ENCODE data around the gene PLXNB1.
"Not testable (repeated sequence)": the region's sequence is repeated elsewhere in the genome, so short reads cannot be mapped to it uniquely, and the experiment has no call there.

Gene PLXNB1

GRCh38 chr3:48407542-48408099 lies 22.3 kb downstream of the PLXNB1 start:
- Histone ChIP-seq H3K4me1 (ENCODE audit: control insufficient read depth, insufficient read depth, low read length) (peaks cover 11% of the 10 kb centered on the region), H3K27me3 (ENCODE audit: control insufficient read depth, insufficient read depth, low read length) (no peaks in the 10 kb centered on the region), H3K9ac (ENCODE audit: low read depth, low read length) (no peak overlapping the region), H3K4me3 (ENCODE audit: low read length) (no peak overlapping the region), H3K4me2 (ENCODE audit: low read length) (no peak overlapping the region), H3K36me3 (ENCODE audit: insufficient read depth, low read length) (peaks cover 49% of the 10 kb centered on the region), H3K9me3 (replicated peaks; ENCODE audit: low read length) (no peaks in the 10 kb centered on the region)

DNA sequence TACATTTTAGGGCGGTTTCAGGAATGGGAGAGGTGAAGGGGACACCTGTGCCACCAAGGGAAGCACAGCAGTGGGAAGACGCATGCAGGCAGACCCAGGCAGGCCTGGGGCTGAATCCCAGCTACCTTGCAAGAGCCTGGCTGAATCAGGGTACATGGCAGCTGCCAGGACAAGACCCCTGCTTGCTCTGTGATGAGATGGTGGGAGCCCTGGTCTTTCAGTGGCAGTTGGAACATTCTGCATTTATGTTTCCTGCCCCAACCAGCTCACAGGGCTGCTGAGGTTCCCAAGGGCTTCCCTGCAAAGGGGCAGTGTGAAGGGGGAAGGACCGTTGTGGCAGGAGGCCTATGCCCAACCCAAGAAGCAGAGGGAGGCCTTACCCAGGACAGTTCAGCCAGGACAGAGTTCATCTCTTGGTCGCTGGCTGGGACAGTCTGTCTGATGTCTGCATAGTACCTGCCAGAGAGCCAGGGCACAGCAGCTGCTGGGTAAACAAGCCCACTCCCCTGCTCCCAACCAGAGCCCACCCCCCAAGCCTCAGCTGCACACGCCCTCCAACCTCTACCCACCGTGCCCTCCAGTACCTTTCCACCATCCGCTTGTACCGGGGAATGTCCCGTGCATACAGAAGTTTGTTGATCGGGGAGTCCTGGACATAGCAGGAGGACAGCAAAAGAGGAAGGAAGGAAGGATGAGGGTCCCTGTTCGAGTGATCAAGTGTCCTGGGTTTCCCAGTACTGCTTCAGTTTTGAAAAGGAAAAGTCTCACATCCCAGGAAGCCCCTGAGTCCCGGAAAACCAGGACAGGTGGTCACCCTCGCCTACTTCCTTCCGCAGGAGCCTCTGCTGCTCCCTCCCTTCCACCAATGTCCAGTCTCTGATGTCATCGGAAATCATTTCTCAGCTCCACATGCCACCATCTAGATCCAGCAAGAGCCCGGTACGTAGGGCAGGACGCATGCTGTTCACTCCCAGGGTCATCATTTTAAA lies 23.1 kb downstream of the PLXNB1 start:
- H3K4me3 ChIP-seq (ENCODE audit: low read length): no peak overlapping the region
- H3K36me3 ChIP-seq (ENCODE audit: insufficient read depth, low read length): peaks cover 41% of the 10 kb centered on the region
- no peaks in the 10 kb centered on the region for H3K27me3 ChIP-seq (ENCODE audit: control insufficient read depth, insufficient read depth, low read length)
- H3K4me1 ChIP-seq (ENCODE audit: control insufficient read depth, insufficient read depth, low read length): peaks cover 20% of the 10 kb centered on the region
- no peak overlapping the region for H3K9ac ChIP-seq (ENCODE audit: low read depth, low read length)
- no peak overlapping the region for H3K4me2 ChIP-seq (ENCODE audit: low read length)
- H3K9me3 ChIP-seq (replicated peaks; ENCODE audit: low read length): no peaks in the 10 kb centered on the region

- H3K9ac ChIP-seq (ENCODE audit: low read depth, low read length): no peak overlapping the region
- no peak overlapping the region for H3K4me3 ChIP-seq (ENCODE audit: low read length)
- peaks cover 38% of the 10 kb centered on the region for H3K36me3 ChIP-seq (ENCODE audit: insufficient read depth, low read length)
- H3K4me2 ChIP-seq (ENCODE audit: low read length): no peak overlapping the region
- H3K9me3 ChIP-seq (replicated peaks; ENCODE audit: low read length): no peaks in the 10 kb centered on the region
- no peaks in the 10 kb centered on the region for H3K27me3 ChIP-seq (ENCODE audit: control insufficient read depth, insufficient read depth, low read length)
- peaks cover 24% of the 10 kb centered on the region for H3K4me1 ChIP-seq (ENCODE audit: control insufficient read depth, insufficient read depth, low read length)
These were observed 23.9 kb downstream of the PLXNB1 start for GRCh38 chr3:48405971-48406370.

- Histone ChIP-seq H3K4me1 (ENCODE audit: control insufficient read depth, insufficient read depth, low read length) (peaks cover 24% of the 10 kb centered on the region), H3K36me3 (ENCODE audit: insufficient read depth, low read length) (peaks cover 38% of the 10 kb centered on the region), H3K9ac (ENCODE audit: low read depth, low read length) (no peak overlapping the region), H3K9me3 (replicated peaks; ENCODE audit: low read length) (no peaks in the 10 kb centered on the region), H3K4me2 (ENCODE audit: low read length) (no peak overlapping the region), H3K4me3 (ENCODE audit: low read length) (no peak overlapping the region), H3K27me3 (ENCODE audit: control insufficient read depth, insufficient read depth, low read length) (no peaks in the 10 kb centered on the region)
These were observed 24.5 kb downstream of the PLXNB1 start for GRCh38 chr3:48405343-48405881.

GRCh38 chr3:48404440-48405342 lies 25.2 kb downstream of the PLXNB1 start:
- Histone ChIP-seq H3K4me3 (ENCODE audit: low read length) (no peak overlapping the region), H3K27me3 (ENCODE audit: control insufficient read depth, insufficient read depth, low read length) (no peaks in the 10 kb centered on the region), H3K4me2 (ENCODE audit: low read length) (no peak overlapping the region), H3K4me1 (ENCODE audit: control insufficient read depth, insufficient read depth, low read length) (peaks cover 24% of the 10 kb centered on the region), H3K9me3 (replicated peaks; ENCODE audit: low read length) (no peaks in the 10 kb centered on the region), H3K36me3 (ENCODE audit: insufficient read depth, low read length) (peaks cover 31% of the 10 kb centered on the region), H3K9ac (ENCODE audit: low read depth, low read length) (no peak overlapping the region)

GRCh38 chr3:48403533-48404439 lies 26.1 kb downstream of the PLXNB1 start:
- H3K4me2 ChIP-seq (ENCODE audit: low read length): no peak overlapping the region
- no peak overlapping the region for H3K9ac ChIP-seq (ENCODE audit: low read depth, low read length)
- H3K9me3 ChIP-seq (replicated peaks; ENCODE audit: low read length): no peaks in the 10 kb centered on the region
- H3K4me3 ChIP-seq (ENCODE audit: low read length): no peak overlapping the region
- peaks cover 24% of the 10 kb centered on the region for H3K4me1 ChIP-seq (ENCODE audit: control insufficient read depth, insufficient read depth, low read length)
- H3K27me3 ChIP-seq (ENCODE audit: control insufficient read depth, insufficient read depth, low read length): peaks cover 4% of the 10 kb centered on the region
- peaks cover 25% of the 10 kb centered on the region for H3K36me3 ChIP-seq (ENCODE audit: insufficient read depth, low read length)

DNA sequence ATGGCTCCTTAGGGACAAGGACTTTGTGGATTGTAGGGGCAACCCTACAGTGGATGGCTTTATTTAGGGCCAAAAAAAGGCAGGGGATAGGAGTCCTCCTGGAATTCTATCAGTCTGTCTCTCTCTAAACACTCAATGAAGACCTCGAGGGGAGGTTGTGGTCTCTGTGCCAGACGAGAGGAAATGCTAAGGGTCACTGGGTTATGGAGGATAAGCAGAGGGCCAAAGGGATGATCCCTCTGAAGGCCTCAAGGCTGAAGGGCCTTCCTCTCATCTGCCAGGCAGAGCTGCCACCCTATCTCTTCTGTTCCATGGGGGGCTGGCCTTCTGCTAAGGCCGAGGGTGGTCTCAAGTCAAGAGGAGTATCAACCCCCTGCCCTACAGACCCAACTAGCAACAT lies 27.0 kb downstream of the PLXNB1 start:
- Histone ChIP-seq H3K4me2 (ENCODE audit: low read length) (no peak overlapping the region), H3K27me3 (ENCODE audit: control insufficient read depth, insufficient read depth, low read length) (peaks cover 4% of the 10 kb centered on the region), H3K4me1 (ENCODE audit: control insufficient read depth, insufficient read depth, low read length) (peaks cover 24% of the 10 kb centered on the region), H3K36me3 (ENCODE audit: insufficient read depth, low read length) (peaks cover 21% of the 10 kb centered on the region), H3K4me3 (ENCODE audit: low read length) (no peak overlapping the region), H3K9me3 (replicated peaks; ENCODE audit: low read length) (no peaks in the 10 kb centered on the region), H3K9ac (ENCODE audit: low read depth, low read length) (no peak overlapping the region)

DNA sequence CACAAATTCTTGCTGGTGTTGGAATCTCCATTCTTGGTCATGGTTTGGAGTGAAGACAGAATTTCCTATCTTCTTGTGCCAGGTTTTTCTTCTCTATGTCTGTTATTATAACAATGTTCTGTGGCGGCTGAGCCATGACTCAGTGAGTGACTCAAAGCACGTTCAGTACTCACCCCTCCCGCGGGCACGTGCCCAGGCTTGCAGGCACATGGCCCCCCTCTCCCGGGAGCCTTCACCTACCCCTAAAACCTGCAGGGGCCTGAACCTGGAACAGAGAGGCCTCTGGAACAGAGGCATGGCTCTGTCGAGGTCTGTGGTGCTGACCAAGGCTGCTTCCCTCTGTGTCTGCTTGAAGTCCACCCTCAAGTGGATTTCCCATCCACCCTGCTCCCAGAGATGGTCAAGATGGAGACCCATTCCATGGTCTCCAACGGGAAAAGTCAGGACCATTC lies 27.6 kb downstream of the PLXNB1 start:
- Histone ChIP-seq H3K4me2 (ENCODE audit: low read length) (peak overlapping the region; percentile 66), H3K9ac (ENCODE audit: low read depth, low read length) (no peak overlapping the region), H3K4me1 (ENCODE audit: control insufficient read depth, insufficient read depth, low read length) (peaks cover 24% of the 10 kb centered on the region), H3K36me3 (ENCODE audit: insufficient read depth, low read length) (peaks cover 21% of the 10 kb centered on the region), H3K27me3 (ENCODE audit: control insufficient read depth, insufficient read depth, low read length) (peaks cover 4% of the 10 kb centered on the region), H3K4me3 (ENCODE audit: low read length) (no peak overlapping the region), H3K9me3 (replicated peaks; ENCODE audit: low read length) (no peaks in the 10 kb centered on the region)

GRCh38 chr3:48401434-48401901 lies 28.4 kb downstream of the PLXNB1 start:
- not testable (repeated sequence) for H3K4me3 ChIP-seq (ENCODE audit: low read length); H3K9ac ChIP-seq (ENCODE audit: low read depth, low read length); H3K9me3 ChIP-seq (replicated peaks; ENCODE audit: low read length); H3K27me3 ChIP-seq (ENCODE audit: control insufficient read depth, insufficient read depth, low read length)
- H3K4me2 ChIP-seq (ENCODE audit: low read length): peak overlapping the region; percentile 66
- H3K36me3 ChIP-seq (ENCODE audit: insufficient read depth, low read length): peaks cover 13% of the 10 kb centered on the region
- H3K4me1 ChIP-seq (ENCODE audit: control insufficient read depth, insufficient read depth, low read length): peaks cover 24% of the 10 kb centered on the region

DNA sequence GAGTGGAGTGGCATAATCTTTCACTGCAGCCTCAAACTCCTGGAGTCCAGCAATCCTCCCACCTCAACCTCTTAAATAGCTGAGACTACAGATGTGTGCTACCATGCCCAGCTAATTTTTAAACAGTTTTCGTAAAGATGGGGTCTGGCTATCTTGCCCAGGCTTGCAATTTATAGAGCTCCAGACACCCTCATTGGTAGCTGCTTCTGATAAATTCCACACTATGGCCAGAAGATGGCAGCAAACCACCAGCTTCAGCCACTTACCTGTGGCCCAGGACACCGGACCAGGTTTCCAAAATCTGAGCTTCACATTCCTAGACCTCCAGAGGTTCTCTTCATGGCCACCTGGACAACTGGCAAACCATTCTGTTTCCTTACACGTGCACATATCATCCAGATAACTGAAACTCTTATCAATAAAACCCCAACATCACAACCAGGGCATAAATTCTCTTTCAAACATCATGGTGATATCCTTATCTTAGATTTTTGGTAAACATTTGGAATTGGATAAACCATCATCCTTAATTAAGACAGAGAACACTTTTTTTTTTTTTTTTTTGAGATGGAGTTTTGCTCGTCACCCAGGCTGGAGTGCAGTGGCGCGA lies 29.0 kb downstream of the PLXNB1 start:
- no peak overlapping the region for H3K4me2 ChIP-seq (ENCODE audit: low read length)
- H3K9me3 ChIP-seq (replicated peaks; ENCODE audit: low read length): no peaks in the 10 kb centered on the region
- no peak overlapping the region for H3K4me3 ChIP-seq (ENCODE audit: low read length)
- H3K4me1 ChIP-seq (ENCODE audit: control insufficient read depth, insufficient read depth, low read length): peaks cover 24% of the 10 kb centered on the region
- H3K36me3 ChIP-seq (ENCODE audit: insufficient read depth, low read length): peaks cover 13% of the 10 kb centered on the region
- H3K27me3 ChIP-seq (ENCODE audit: control insufficient read depth, insufficient read depth, low read length): peaks cover 8% of the 10 kb centered on the region
- H3K9ac ChIP-seq (ENCODE audit: low read depth, low read length): no peak overlapping the region
